HEK293T (cell line): ENCODE measurements around the gene ZSWIM9.

ENCODE experiments used
- CTCF ChIA-PET: fragments of 350-600 bp; formaldehyde crosslinking; extraction: SDS; loops from one replicate; lab custom pipeline; 2021; ENCODE audit warnings: antibody characterized with exemption, inconsistent platforms; lab: Yijun Ruan, JAX
- POLR2A ChIA-PET: fragments of 350-600 bp; formaldehyde crosslinking; extraction: SDS; loops from one replicate; lab custom pipeline; 2020; ENCODE audit warnings: antibody characterized with exemption, inconsistent platforms; lab: Yijun Ruan, JAX
- DNase-seq: peaks from one replicate; pipeline ENCODE4 v3.0.0; 2012; ENCODE audit warnings: mixed read lengths; ENCODE audit errors: extremely low spot score
- ARNT ChIP-seq: fragments of 450-650 bp; IDR thresholded peaks from 2 replicates; pipeline ENCODE4 v1.6.1; 2017; ENCODE audit warnings: mild to moderate bottlenecking
- BHLHE40 ChIP-seq: fragments of 450-650 bp; IDR thresholded peaks from 2 replicates; pipeline ENCODE4 v1.6.1; 2016; ENCODE audit warnings: mild to moderate bottlenecking, moderate library complexity, borderline replicate concordance
- CTBP1 ChIP-seq: fragments of 450-650 bp; IDR thresholded peaks from 2 replicates; pipeline ENCODE4 v1.6.1; 2016; ENCODE audit warnings: borderline replicate concordance
- ELF4 ChIP-seq: fragments of 450-650 bp; IDR thresholded peaks from 2 replicates; pipeline ENCODE4 v1.6.1; 2017; ENCODE audit warnings: antibody characterized with exemption
- FOXA1 ChIP-seq: fragments of 450-650 bp; IDR thresholded peaks from 2 replicates; pipeline ENCODE4 v1.6.1; 2016; ENCODE audit warnings: mild to moderate bottlenecking
- FOXK2 ChIP-seq: fragments of 450-650 bp; IDR thresholded peaks from 2 replicates; pipeline ENCODE4 v1.6.1; 2016; ENCODE audit warnings: mild to moderate bottlenecking
- FOXM1 ChIP-seq: fragments of 450-650 bp; IDR thresholded peaks from 2 replicates; pipeline ENCODE4 v1.6.1; 2017; ENCODE audit warnings: mild to moderate bottlenecking, borderline replicate concordance
- HDGF ChIP-seq: fragments of 450-650 bp; IDR thresholded peaks from 2 replicates; pipeline ENCODE4 v1.6.1; 2017; ENCODE audit warnings: antibody characterized with exemption, borderline replicate concordance
- L3MBTL2 ChIP-seq: fragments of 450-650 bp; conservative IDR thresholded peaks from 2 replicates; pipeline ENCODE4 v1.6.1; 2016; ENCODE audit warnings: mild to moderate bottlenecking
- LEF1 ChIP-seq: fragments of 450-650 bp; IDR thresholded peaks from 2 replicates; pipeline ENCODE4 v1.6.1; 2017; ENCODE audit warnings: mild to moderate bottlenecking, borderline replicate concordance
- NFRKB ChIP-seq: fragments of 450-650 bp; IDR thresholded peaks from 2 replicates; pipeline ENCODE4 v1.6.1; 2016; ENCODE audit warnings: mild to moderate bottlenecking, moderate library complexity
- SP1 ChIP-seq: fragments of 450-650 bp; IDR thresholded peaks from 2 replicates; pipeline ENCODE4 v1.6.1; 2017
- SUZ12 ChIP-seq: fragments of 450-650 bp; IDR thresholded peaks from 2 replicates; pipeline ENCODE4 v1.6.1; 2016; ENCODE audit warnings: mild to moderate bottlenecking
- TARDBP ChIP-seq: fragments of 450-650 bp; IDR thresholded peaks from 2 replicates; pipeline ENCODE4 v1.6.1; 2016
- ZNF384 ChIP-seq: fragments of 450-650 bp; IDR thresholded peaks from 2 replicates; pipeline ENCODE4 v1.6.1; 2016
- TF ChIP-seq, protein P1 (sequence below): fragments of 450-650 bp; IDR thresholded peaks from 2 replicates; pipeline ENCODE4 v1.6.1; 2016

Gene ZSWIM9

DNA sequence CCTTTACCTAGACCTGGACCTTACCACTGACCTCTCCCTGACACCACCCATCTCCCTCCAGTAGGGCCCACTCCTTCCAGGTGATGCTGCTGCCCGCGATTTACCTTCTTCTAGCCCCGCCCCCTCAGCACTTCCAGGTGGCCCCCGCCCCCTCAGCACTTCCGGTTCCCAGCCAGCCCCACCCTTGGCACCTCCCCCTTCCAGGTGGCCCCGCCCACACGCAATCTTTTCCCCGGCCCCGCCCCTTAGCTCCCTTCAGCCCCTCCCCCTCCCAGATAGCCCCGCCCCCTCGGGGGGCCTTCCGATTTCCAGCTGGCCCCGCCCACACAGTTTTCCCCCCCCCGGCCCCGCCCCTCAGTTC is 922 bp upstream of the ZSWIM9 start:
- peak; percentile 95 for DNase-seq
- TF ChIP-seq, protein P1, sequence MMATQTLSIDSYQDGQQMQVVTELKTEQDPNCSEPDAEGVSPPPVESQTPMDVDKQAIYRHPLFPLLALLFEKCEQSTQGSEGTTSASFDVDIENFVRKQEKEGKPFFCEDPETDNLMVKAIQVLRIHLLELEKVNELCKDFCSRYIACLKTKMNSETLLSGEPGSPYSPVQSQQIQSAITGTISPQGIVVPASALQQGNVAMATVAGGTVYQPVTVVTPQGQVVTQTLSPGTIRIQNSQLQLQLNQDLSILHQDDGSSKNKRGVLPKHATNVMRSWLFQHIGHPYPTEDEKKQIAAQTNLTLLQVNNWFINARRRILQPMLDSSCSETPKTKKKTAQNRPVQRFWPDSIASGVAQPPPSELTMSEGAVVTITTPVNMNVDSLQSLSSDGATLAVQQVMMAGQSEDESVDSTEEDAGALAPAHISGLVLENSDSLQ, result no peak
- TF ChIP-seq ELF4 (no peak), BHLHE40 (no peak), ARNT (no peak), L3MBTL2 (no peak), FOXM1 (no peak), SUZ12 (no peak), TARDBP (no peak)
- POLR2A ChIA-PET, result interaction anchor here (1.0 to 2.5 kb wide), 2 partner anchors 17 to 59 kb away, joined by 4 to 9 read pairs; partner anchors contain the start of gene PLA2G4C
- CTCF ChIA-PET, result no interaction called here

DNA sequence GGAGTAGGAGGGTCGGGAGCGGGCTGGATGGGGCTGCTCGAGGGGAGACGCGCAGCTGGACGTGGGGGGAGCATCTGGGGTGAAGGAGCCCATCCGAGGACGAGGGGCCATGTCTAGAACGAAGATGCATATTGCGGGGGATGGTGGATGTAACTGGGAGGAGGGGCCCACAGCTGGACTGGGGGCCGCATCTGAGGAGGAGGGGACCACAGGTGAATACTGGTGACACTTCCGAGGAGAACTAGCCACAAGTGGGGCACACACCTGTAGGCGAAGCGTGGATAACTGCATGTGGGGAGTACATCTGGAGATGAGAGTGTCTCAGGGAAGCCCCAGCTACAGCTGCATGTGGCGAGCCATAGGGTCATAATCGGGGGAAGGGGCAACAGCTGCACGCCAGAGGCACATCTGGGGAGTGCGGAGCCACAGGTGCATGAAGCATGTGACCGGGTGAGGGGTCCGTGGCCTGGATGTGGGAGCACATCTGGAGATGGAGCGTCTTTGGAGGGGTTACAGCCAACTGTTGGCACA is 402 bp downstream of the ZSWIM9 start:
- ChIA-PET POLR2A (interaction anchor here (0.7 to 2.5 kb wide), 6 partner anchors 9 to 60 kb away, joined by 3 to 9 read pairs (median 5); partner anchors contain the start of gene PLA2G4C), CTCF (no interaction called here)
- TF ChIP-seq SUZ12 (no peak), ARNT (no peak)
- no peak for DNase-seq

DNA sequence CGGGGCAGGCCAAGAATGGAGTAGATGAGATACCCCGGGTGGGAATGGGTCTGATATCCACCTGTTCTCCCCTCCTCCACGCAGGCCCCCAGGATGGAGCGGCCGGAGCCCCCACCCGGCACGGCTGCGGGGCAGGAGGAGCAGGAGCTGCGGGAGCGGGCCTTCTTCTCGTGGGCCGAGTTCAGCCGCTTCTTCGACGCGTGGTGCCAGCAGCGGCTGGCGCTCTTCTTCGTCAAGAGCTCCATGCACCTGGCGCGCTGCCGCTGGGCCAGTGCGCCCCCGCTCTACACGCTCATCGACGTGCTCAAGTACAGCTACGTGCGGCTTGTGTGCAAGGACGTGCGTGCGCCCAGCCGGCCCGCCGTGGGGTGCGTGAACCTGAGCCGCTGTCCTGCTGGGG is 1.2 kb downstream of the ZSWIM9 start:
- no peak for TF ChIP-seq ZNF384
- no peak for TF ChIP-seq CTBP1
- TF ChIP-seq FOXM1, result no peak
- TF ChIP-seq TARDBP, result no peak
- TF ChIP-seq ARNT, result no peak
- no peak for TF ChIP-seq BHLHE40
- TF ChIP-seq, protein P1, result no peak
- TF ChIP-seq HDGF, result no peak
- TF ChIP-seq FOXA1, result no peak
- no peak for TF ChIP-seq FOXK2
- no peak for TF ChIP-seq ELF4
- no peak for TF ChIP-seq SP1
- TF ChIP-seq NFRKB, result no peak
- ChIA-PET CTCF (interaction anchor here (1.0 kb wide), 1 partner anchor 23 kb away, joined by 4 read pairs; no protein-coding TSS in a partner anchor), POLR2A (interaction anchor here (0.7 to 2.5 kb wide), 4 partner anchors 12 to 61 kb away, joined by 3 to 9 read pairs (median 4); partner anchors contain the start of gene PLA2G4C)
- DNase-seq, result no peak

DNA sequence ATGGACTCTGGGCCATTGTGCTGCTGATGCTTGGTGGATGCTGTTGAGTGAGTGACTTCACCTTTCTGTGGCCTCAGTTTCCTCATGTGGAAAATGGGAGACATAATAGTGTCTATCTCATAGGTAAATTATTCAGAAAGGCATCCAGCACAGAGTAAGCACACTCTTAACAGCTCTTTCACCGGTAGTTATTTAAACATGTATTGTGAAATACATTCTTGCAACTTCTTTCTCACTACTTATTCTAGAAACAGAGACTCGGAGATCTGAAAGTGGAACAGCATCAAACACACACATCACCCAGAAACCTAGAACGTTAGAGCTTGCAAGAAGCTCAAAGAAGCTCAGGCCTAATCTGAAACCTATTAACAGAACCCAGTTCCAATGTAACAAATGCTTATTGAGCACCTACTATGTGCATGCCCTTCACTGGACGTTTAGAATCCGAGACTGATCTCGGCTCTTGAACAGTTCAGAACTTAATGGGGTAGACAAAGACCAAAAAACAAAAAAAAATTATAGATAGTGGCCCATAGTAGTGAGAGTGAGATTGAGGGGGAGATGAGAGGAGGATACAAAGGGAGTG is 4.1 kb downstream of the ZSWIM9 start:
- ChIA-PET POLR2A (interaction anchor here (1.0 kb wide), 1 partner anchor 10 kb away, joined by 4 read pairs; no protein-coding TSS in a partner anchor), CTCF (interaction anchor here (0.6 kb wide), 1 partner anchor 115 kb away, joined by 3 read pairs; no protein-coding TSS in a partner anchor)
- no peak for TF ChIP-seq ARNT
- no peak for TF ChIP-seq SP1
- no peak for TF ChIP-seq NFRKB
- TF ChIP-seq BHLHE40, result no peak
- TF ChIP-seq SUZ12, result no peak
- TF ChIP-seq LEF1, result no peak
- TF ChIP-seq FOXA1, result no peak
- TF ChIP-seq TARDBP, result no peak
- no peak for TF ChIP-seq CTBP1
- TF ChIP-seq ZNF384, result no peak
- TF ChIP-seq FOXM1, result no peak
- TF ChIP-seq HDGF, result no peak
- TF ChIP-seq FOXK2, result no peak
- TF ChIP-seq ELF4, result no peak
- TF ChIP-seq L3MBTL2, result no peak
- TF ChIP-seq, protein P1, result no peak
- DNase-seq, result no peak

DNA sequence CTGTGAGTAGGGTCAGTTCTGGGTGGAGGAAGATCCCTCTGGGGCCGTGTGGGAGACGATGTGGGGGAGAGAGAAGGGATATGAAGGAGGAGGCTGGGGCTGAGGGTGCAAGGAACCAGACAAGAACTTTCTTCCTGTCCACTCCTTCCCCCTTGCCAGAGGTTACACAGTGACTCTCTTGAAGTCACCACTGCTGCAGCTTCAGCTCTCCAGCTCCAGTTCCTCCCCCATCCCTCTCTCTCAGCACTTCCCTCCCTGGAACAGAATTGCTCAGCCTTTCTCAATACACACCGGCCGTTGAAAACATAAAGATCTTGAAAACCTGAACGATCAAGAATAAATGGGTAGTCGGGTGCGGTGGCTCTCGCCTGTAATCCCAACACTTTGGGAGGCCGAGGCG is 5.1 kb downstream of the ZSWIM9 start:
- ChIA-PET POLR2A (no interaction called here), CTCF (no interaction called here)
- TF ChIP-seq SP1, result no peak
- TF ChIP-seq NFRKB, result no peak
- TF ChIP-seq CTBP1, result no peak
- TF ChIP-seq L3MBTL2, result no peak
- no peak for TF ChIP-seq HDGF
- no peak for DNase-seq

DNA sequence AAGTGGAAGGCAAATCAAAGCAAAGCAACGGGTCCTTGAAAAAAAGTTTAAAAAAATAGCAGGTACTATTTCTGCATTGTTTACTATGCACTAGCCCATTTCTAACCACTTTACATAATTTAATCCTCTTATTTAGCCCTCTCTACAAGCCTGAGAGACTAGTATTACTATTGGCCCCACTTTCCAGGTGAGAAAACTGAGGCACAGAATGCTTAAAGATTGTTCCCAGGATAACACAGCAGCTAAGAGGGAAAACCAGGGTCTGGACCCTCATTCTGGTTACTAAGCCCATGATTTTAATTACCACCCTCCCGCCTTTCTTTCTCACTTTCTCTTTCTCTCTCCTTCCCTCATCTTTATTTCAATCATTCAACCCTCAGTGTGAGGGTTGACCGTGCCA is 5.7 kb downstream of the ZSWIM9 start:
- CTCF ChIA-PET, result no interaction called here
- TF ChIP-seq FOXA1, result no peak
- no peak for TF ChIP-seq CTBP1
- POLR2A ChIA-PET, result no interaction called here
- no peak for DNase-seq

DNA sequence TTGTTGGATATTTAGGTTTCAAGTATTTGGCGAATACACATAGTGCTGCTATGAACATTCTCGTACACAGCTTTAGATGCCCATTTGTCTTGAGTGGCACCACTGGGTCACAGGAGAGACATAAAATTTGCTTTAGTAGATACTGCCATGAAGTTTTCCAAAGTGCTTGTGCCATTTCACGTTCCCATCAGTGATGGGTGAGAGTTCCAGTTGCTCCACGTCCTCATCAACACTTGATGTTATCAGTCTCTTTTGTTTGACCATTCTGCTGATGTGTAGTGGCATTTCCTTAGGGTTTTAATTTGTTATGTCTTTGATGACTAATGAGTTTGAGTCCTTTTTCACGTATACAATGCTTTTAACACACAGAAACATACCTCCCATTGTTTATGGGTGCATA is 11.0 kb downstream of the ZSWIM9 start:
- TF ChIP-seq LEF1 (no peak), FOXM1 (no peak), ARNT (no peak), HDGF (no peak), NFRKB (no peak), ELF4 (no peak), BHLHE40 (no peak), CTBP1 (no peak), FOXK2 (no peak), FOXA1 (no peak)
- TF ChIP-seq, protein P1, result no peak
- ChIA-PET CTCF (no interaction called here), POLR2A (no interaction called here)
- DNase-seq, result no peak
